Measurements from ENCODE around the gene ECI1.

The ECI1 gene

GRCh38 chr16:2235234-2235651 is 16.1 kb downstream of the ECI1 start:
- FAIRE-seq, result no peak

GRCh38 chr16:2234813-2235170 is 16.6 kb downstream of the ECI1 start:
- DNase-seq (ENCODE audit: insufficient read length, low spot score) (no peak), FAIRE-seq (no peak)
- TF ChIP-seq CTCF (IDR thresholded peaks at IDR 0.05; ENCODE audit: insufficient read depth, missing control alignments), result no peak

More at GRCh38 chr16:2235234-2235651, 16.1 kb downstream of the ECI1 start:
- DNase-seq (ENCODE audit: insufficient read length, low spot score), result no peak
- no peak for TF ChIP-seq CTCF (IDR thresholded peaks at IDR 0.05; ENCODE audit: insufficient read depth, missing control alignments)

GRCh38 chr16:2233872-2234812 is 17.2 kb downstream of the ECI1 start:
- FAIRE-seq (no peak), DNase-seq (ENCODE audit: insufficient read length, low spot score) (no peak)
- no peak for TF ChIP-seq CTCF (IDR thresholded peaks at IDR 0.05; ENCODE audit: insufficient read depth, missing control alignments)

GRCh38 chr16:2233046-2233775 is 18.2 kb downstream of the ECI1 start:
- TF ChIP-seq CTCF (IDR thresholded peaks at IDR 0.05; ENCODE audit: insufficient read depth, missing control alignments), result no peak
- no peak for FAIRE-seq
- DNase-seq (ENCODE audit: insufficient read length, low spot score), result no peak

- TF ChIP-seq CTCF (IDR thresholded peaks at IDR 0.05; ENCODE audit: insufficient read depth, missing control alignments), result no peak
- DNase-seq (ENCODE audit: insufficient read length, low spot score) (no peak), FAIRE-seq (no peak)
Observed at GRCh38 chr16:2232094-2232990, 19.0 kb downstream of the ECI1 start.

GRCh38 chr16:2231016-2231931 is 20.1 kb downstream of the ECI1 start:
- no peak for TF ChIP-seq CTCF (IDR thresholded peaks at IDR 0.05; ENCODE audit: insufficient read depth, missing control alignments)
- no peak for DNase-seq (ENCODE audit: insufficient read length, low spot score)
- no peak for FAIRE-seq
